ENCODE results near the gene MS4A5.
A peak's percentile ranks its signal among the peaks of the same experiment; 100 is the strongest.

Gene MS4A5, protein sequence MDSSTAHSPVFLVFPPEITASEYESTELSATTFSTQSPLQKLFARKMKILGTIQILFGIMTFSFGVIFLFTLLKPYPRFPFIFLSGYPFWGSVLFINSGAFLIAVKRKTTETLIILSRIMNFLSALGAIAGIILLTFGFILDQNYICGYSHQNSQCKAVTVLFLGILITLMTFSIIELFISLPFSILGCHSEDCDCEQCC

GRCh38 chr11:60429272-60429671 lies at the start of gene MS4A5:
Gene MS4A5, plus strand, starts transcription at chr11:60429572. Its CDS starts 103 bp downstream, at chr11:60429675.
- Histone ChIP-seq H4K20me1 (ENCODE audit: control insufficient read depth, insufficient read depth, low read depth, low read length) (no peaks in the 10 kb centered on the region), H3K4me2 (ENCODE audit: low read length) (no peak within 1 kb of the TSS), H3K4me1 (ENCODE audit: control insufficient read depth, low read length) (no peaks in the 10 kb centered on the region), H3K79me2 (ENCODE audit: control insufficient read depth, low read length) (no peaks in the 10 kb centered on the region), H3F3A (ENCODE audit: control insufficient read depth, insufficient read depth) (no peaks in the 10 kb centered on the region), H3K9me2 (replicated peaks; ENCODE audit: control insufficient read depth, low read length) (no peaks in the 10 kb centered on the region; the same call in 1 of the 2 replicates), H3K4me3 (ENCODE audit: low read length) (no peak within 1 kb of the TSS), H3K27me3 (ENCODE audit: control insufficient read depth, low read length) (no peaks in the 10 kb centered on the region), H3K27ac (ENCODE audit: low read depth, low read length) (no peak within 1 kb of the TSS), H3K36me3 (ENCODE audit: control insufficient read depth, low read length) (no peaks in the 10 kb centered on the region), H3K9me3 (ENCODE audit: control insufficient read depth, insufficient read depth, low read length) (no peaks in the 10 kb centered on the region)
- TF ChIP-seq EZH2phosphoT487 (IDR thresholded peaks at IDR 0.05; ENCODE audit: borderline replicate concordance, low read length), result no peak
- no peak for TF ChIP-seq CTCF (IDR thresholded peaks at IDR 0.05; ENCODE audit: low read depth, low read length, poor library complexity, severe bottlenecking)

DNA sequence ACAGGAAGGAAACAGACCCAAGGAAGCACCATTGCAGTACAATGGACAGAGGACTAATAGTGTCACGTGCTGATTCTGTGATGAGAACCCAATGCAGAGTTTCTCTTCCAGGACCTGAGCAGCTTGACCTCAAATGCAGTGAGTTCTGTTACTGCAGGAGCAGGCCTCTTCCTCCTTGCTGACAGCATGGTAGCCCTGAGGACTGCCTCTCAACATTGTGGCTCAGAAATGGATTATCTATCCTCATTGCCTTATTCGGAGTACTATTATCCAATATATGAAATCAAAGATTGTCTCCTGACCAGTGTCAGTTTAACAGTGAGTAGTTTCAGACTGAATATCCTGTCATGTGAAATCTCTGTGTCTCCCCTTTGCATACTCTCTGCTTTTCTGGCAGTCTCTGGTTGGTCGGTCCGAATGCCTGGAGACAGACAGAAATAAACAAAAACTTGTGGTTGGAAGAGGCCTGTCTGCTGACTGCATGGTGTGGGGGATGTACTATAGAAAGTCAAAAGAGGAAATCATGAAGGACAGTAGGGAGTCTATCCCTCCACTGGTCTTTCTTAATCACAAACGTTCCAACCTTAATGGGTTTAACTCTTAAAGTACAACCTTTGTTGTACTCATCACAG lies 40.0 kb upstream of the MS4A5 start:
- H3K4me1 ChIP-seq (ENCODE audit: control insufficient read depth, low read length), result peaks cover 18% of the 10 kb centered on the region
- no peaks in the 10 kb centered on the region for H3F3A ChIP-seq (ENCODE audit: control insufficient read depth, insufficient read depth)
- H3K9me3 ChIP-seq (ENCODE audit: control insufficient read depth, insufficient read depth, low read length), result no peaks in the 10 kb centered on the region
- no peaks in the 10 kb centered on the region for H4K20me1 ChIP-seq (ENCODE audit: control insufficient read depth, insufficient read depth, low read depth, low read length)
- H3K4me3 ChIP-seq (ENCODE audit: low read length), result peak overlapping the region; percentile 11; the same call in 1 of the 2 replicates
- H3K27ac ChIP-seq (ENCODE audit: low read depth, low read length), result no peak overlapping the region
- peak overlapping the region; percentile 38 for H3K4me2 ChIP-seq (ENCODE audit: low read length)
- no peaks in the 10 kb centered on the region for H3K36me3 ChIP-seq (ENCODE audit: control insufficient read depth, low read length)
- no peaks in the 10 kb centered on the region for H3K9me2 ChIP-seq (replicated peaks; ENCODE audit: control insufficient read depth, low read length)
- H3K79me2 ChIP-seq (ENCODE audit: control insufficient read depth, low read length), result no peaks in the 10 kb centered on the region
- TF ChIP-seq CTCF (IDR thresholded peaks at IDR 0.05; ENCODE audit: low read depth, low read length, poor library complexity, severe bottlenecking) (no peak), EZH2phosphoT487 (IDR thresholded peaks at IDR 0.05; ENCODE audit: borderline replicate concordance, low read length) (no peak)
- no peaks in the 10 kb centered on the region for H3K27me3 ChIP-seq (ENCODE audit: control insufficient read depth, low read length)

DNA sequence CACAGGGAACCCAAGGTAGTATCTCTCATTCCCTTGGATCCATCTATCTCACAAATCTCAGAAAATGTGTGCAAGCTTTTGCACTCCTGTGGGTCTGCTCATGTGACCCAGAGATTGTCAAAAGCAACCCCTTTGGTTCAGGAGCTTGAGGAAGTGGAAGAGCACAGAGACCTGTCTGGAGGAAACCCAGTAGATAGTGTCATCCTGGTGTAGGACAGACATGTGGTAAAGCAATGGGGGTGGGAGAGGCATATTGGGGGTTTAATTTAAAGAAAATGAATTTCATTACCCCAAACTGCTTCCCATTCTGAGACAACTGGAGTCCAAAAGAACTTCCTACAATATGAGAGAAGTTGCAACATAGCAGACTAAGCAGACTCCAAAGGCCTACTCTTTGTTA lies 39.0 kb upstream of the MS4A5 start:
- Histone ChIP-seq H3K4me1 (ENCODE audit: control insufficient read depth, low read length) (peaks cover 18% of the 10 kb centered on the region), H3K9me3 (ENCODE audit: control insufficient read depth, insufficient read depth, low read length) (no peaks in the 10 kb centered on the region), H3K27me3 (ENCODE audit: control insufficient read depth, low read length) (no peaks in the 10 kb centered on the region), H3F3A (ENCODE audit: control insufficient read depth, insufficient read depth) (no peaks in the 10 kb centered on the region), H3K4me2 (ENCODE audit: low read length) (no peak overlapping the region), H3K36me3 (ENCODE audit: control insufficient read depth, low read length) (no peaks in the 10 kb centered on the region), H3K4me3 (ENCODE audit: low read length) (no peak overlapping the region), H3K79me2 (ENCODE audit: control insufficient read depth, low read length) (no peaks in the 10 kb centered on the region), H4K20me1 (ENCODE audit: control insufficient read depth, insufficient read depth, low read depth, low read length) (no peaks in the 10 kb centered on the region), H3K9me2 (replicated peaks; ENCODE audit: control insufficient read depth, low read length) (no peaks in the 10 kb centered on the region), H3K27ac (ENCODE audit: low read depth, low read length) (no peak overlapping the region)
- TF ChIP-seq EZH2phosphoT487 (IDR thresholded peaks at IDR 0.05; ENCODE audit: borderline replicate concordance, low read length), result no peak
- TF ChIP-seq CTCF (IDR thresholded peaks at IDR 0.05; ENCODE audit: low read depth, low read length, poor library complexity, severe bottlenecking), result no peak
